ENCODE results near the gene CCDC7.

CCDC7 gene

DNA sequence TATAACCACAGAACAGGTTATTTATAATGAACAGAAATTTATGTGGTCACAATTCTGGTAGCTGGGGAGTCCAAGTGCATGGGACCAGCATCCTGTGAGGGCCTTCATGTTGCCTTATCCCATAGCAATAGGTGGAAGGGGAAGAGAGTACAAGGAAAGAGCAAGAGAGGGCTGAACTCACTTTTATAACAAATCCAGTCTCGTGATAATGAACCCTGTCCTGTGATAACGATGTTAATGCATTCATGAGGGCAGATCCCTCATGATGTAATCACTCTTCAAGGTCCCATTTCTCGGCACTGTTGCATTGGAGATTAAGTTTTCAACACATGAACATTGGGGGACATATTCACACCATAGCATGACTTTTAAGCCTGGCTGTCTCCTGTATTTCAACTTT lies 27.4 kb upstream of the CCDC7 start:
- H3K9me2 ChIP-seq (replicated peaks; ENCODE audit: low read depth, low read length) = no peaks in the 10 kb centered on the region
- H3K9ac ChIP-seq (ENCODE audit: low read depth, low read length, poor library complexity, severe bottlenecking) = no peak overlapping the region
- H2AFZ ChIP-seq (ENCODE audit: low read length) = no peak overlapping the region
- H3K36me3 ChIP-seq (ENCODE audit: insufficient read depth, low read length) = no peaks in the 10 kb centered on the region
- H3K4me1 ChIP-seq (ENCODE audit: insufficient read depth, low read length, poor library complexity, severe bottlenecking) = no peaks in the 10 kb centered on the region
- H3K9me3 ChIP-seq (ENCODE audit: insufficient read depth, low read depth, low read length) = no peaks in the 10 kb centered on the region
- no peak overlapping the region for H3K4me2 ChIP-seq (ENCODE audit: low read depth, low read length, poor library complexity, severe bottlenecking)
- no peak for TF ChIP-seq EZH2phosphoT487 (IDR thresholded peaks at IDR 0.05; ENCODE audit: borderline replicate concordance)
- TF ChIP-seq, protein P1, sequence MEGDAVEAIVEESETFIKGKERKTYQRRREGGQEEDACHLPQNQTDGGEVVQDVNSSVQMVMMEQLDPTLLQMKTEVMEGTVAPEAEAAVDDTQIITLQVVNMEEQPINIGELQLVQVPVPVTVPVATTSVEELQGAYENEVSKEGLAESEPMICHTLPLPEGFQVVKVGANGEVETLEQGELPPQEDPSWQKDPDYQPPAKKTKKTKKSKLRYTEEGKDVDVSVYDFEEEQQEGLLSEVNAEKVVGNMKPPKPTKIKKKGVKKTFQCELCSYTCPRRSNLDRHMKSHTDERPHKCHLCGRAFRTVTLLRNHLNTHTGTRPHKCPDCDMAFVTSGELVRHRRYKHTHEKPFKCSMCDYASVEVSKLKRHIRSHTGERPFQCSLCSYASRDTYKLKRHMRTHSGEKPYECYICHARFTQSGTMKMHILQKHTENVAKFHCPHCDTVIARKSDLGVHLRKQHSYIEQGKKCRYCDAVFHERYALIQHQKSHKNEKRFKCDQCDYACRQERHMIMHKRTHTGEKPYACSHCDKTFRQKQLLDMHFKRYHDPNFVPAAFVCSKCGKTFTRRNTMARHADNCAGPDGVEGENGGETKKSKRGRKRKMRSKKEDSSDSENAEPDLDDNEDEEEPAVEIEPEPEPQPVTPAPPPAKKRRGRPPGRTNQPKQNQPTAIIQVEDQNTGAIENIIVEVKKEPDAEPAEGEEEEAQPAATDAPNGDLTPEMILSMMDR (conservative IDR thresholded peaks at IDR 0.05; ENCODE audit: low read length) = no peak
- H3K27me3 ChIP-seq (ENCODE audit: insufficient read depth, low read length, poor library complexity, severe bottlenecking) = no peaks in the 10 kb centered on the region
- no peak overlapping the region for H3K4me3 ChIP-seq (ENCODE audit: low read length, poor library complexity, severe bottlenecking)
- no peaks in the 10 kb centered on the region for H3F3A ChIP-seq (ENCODE audit: low read depth)
- no peaks in the 10 kb centered on the region for H4K20me1 ChIP-seq (ENCODE audit: insufficient read depth, low read length, poor library complexity, severe bottlenecking)
- no peaks in the 10 kb centered on the region for H3K79me2 ChIP-seq (ENCODE audit: insufficient read depth, low read length)

DNA sequence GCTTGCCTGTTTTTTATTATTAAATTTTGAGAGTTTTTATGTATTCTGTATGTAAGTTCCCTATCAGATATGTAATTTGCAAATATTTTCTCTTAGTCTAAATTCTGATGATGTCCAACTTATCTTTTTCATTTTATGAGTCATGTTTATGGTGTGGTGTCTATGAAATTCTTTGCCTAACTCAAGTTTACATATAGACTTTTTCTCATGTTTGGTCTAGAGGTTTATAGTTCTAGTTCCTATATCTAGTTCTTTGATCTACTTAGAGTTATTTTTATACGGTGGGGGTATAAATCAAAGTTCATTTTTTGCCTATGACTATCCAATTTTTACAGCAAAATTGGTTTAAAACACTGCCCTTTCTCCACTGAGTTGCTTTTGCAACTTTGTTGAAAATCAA lies 26.3 kb upstream of the CCDC7 start:
- H3K4me2 ChIP-seq (ENCODE audit: low read depth, low read length, poor library complexity, severe bottlenecking) = no peak overlapping the region
- H3K27me3 ChIP-seq (ENCODE audit: insufficient read depth, low read length, poor library complexity, severe bottlenecking) = no peaks in the 10 kb centered on the region
- no peak overlapping the region for H3K4me3 ChIP-seq (ENCODE audit: low read length, poor library complexity, severe bottlenecking)
- no peaks in the 10 kb centered on the region for H3K9me2 ChIP-seq (replicated peaks; ENCODE audit: low read depth, low read length)
- H3F3A ChIP-seq (ENCODE audit: low read depth) = no peaks in the 10 kb centered on the region
- H3K36me3 ChIP-seq (ENCODE audit: insufficient read depth, low read length) = no peaks in the 10 kb centered on the region
- H3K9me3 ChIP-seq (ENCODE audit: insufficient read depth, low read depth, low read length) = no peaks in the 10 kb centered on the region
- no peak overlapping the region for H3K9ac ChIP-seq (ENCODE audit: low read depth, low read length, poor library complexity, severe bottlenecking)
- no peaks in the 10 kb centered on the region for H3K4me1 ChIP-seq (ENCODE audit: insufficient read depth, low read length, poor library complexity, severe bottlenecking)
- TF ChIP-seq, protein P1 (conservative IDR thresholded peaks at IDR 0.05; ENCODE audit: low read length) = no peak
- no peak for TF ChIP-seq EZH2phosphoT487 (IDR thresholded peaks at IDR 0.05; ENCODE audit: borderline replicate concordance)
- H3K79me2 ChIP-seq (ENCODE audit: insufficient read depth, low read length) = no peaks in the 10 kb centered on the region
- H2AFZ ChIP-seq (ENCODE audit: low read length) = no peak overlapping the region
- no peaks in the 10 kb centered on the region for H4K20me1 ChIP-seq (ENCODE audit: insufficient read depth, low read length, poor library complexity, severe bottlenecking)

DNA sequence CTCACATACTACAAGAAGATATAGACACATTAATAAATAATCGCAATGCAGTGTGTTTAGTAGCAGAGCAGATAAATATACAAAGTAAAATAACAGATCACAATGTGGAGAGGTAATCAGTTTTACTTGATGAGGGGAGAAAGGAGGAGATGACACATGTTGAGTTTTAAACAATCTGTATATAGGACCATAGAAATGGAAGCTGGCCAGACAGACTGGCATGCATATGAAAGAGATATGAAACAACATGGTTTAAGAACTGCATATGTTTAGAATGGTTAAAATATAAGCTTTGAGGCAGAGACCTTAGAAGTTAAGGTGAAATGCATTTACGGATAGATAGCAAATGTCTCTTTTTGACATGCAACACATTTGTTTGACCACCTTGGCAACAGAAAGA lies 19.8 kb upstream of the CCDC7 start:
- Histone ChIP-seq H3K9me2 (replicated peaks; ENCODE audit: low read depth, low read length) (no peaks in the 10 kb centered on the region), H3K36me3 (ENCODE audit: insufficient read depth, low read length) (no peaks in the 10 kb centered on the region), H3F3A (ENCODE audit: low read depth) (no peaks in the 10 kb centered on the region), H3K79me2 (ENCODE audit: insufficient read depth, low read length) (no peaks in the 10 kb centered on the region), H4K20me1 (ENCODE audit: insufficient read depth, low read length, poor library complexity, severe bottlenecking) (no peaks in the 10 kb centered on the region), H2AFZ (ENCODE audit: low read length) (no peak overlapping the region), H3K27me3 (ENCODE audit: insufficient read depth, low read length, poor library complexity, severe bottlenecking) (no peaks in the 10 kb centered on the region), H3K9me3 (ENCODE audit: insufficient read depth, low read depth, low read length) (no peaks in the 10 kb centered on the region), H3K9ac (ENCODE audit: low read depth, low read length, poor library complexity, severe bottlenecking) (no peak overlapping the region), H3K4me3 (ENCODE audit: low read length, poor library complexity, severe bottlenecking) (no peak overlapping the region), H3K4me2 (ENCODE audit: low read depth, low read length, poor library complexity, severe bottlenecking) (no peak overlapping the region), H3K4me1 (ENCODE audit: insufficient read depth, low read length, poor library complexity, severe bottlenecking) (no peaks in the 10 kb centered on the region)
- TF ChIP-seq, protein P1 (conservative IDR thresholded peaks at IDR 0.05; ENCODE audit: low read length) = no peak
- TF ChIP-seq EZH2phosphoT487 (IDR thresholded peaks at IDR 0.05; ENCODE audit: borderline replicate concordance) = no peak
